IMR-90 (cell line): ENCODE results near the gene NPL. TPM values are rescaled to one million over a fixed set of nuclear protein-coding genes. Genes with fewer than 3 reads are reported as not detected.

ENCODE experiments used
- ATAC-seq: fragments of 200-7000 bp; cut with Tn5 transposase; 2 replicates; pipeline ENCODE4 v1.9.1; 2020; ENCODE audit warnings: low read depth, mild to moderate bottlenecking, moderate library complexity
- BruUV-seq: library from RNA; stranded (reverse); fragments of 400-500 nt; replicated peaks from 2 replicates; lab custom pipeline; 2021; lab: Mats Ljungman, UMichigan
- CTCF ChIA-PET: fragments of 300-600 bp; formaldehyde crosslinking; extraction: SDS; loops from one replicate; lab custom pipeline; 2021; ENCODE audit warnings: antibody characterized with exemption; lab: Yijun Ruan, JAX
- POLR2A ChIA-PET: fragments of 300-600 bp; sonication (Branson Sonifier 250); formaldehyde crosslinking; loops from one replicate; lab custom pipeline; 2022; ENCODE audit warnings: antibody characterized with exemption; ENCODE audit not compliant: unreplicated experiment; lab: Charles Lee
- DNase-seq: peaks from one replicate; pipeline ENCODE4 v3.0.0; 2013
- H2AFZ ChIP-seq: replicated peaks from 2 replicates; pipeline ENCODE3; 2013; ENCODE audit warnings: low read length, mild to moderate bottlenecking; ENCODE audit not compliant: poor library complexity
- H2AK5ac ChIP-seq: 2 replicates; pipeline ENCODE4 v1.6.1; 2013; ENCODE audit warnings: low read depth, low read length, inconsistent platforms
- H2AK9ac ChIP-seq: replicated peaks from 2 replicates; pipeline ENCODE3; 2013; ENCODE audit warnings: mild to moderate bottlenecking, low read depth, low read length, moderate library complexity; ENCODE audit not compliant: poor library complexity
- H2BK120ac ChIP-seq: 2 replicates; pipeline ENCODE4 v1.6.1; 2013; ENCODE audit warnings: low read depth, low read length, inconsistent platforms
- H2BK15ac ChIP-seq: 3 replicates; pipeline ENCODE4 v1.6.1; 2013; ENCODE audit warnings: low read depth, low read length, inconsistent platforms
- H2BK20ac ChIP-seq: 2 replicates; pipeline ENCODE4 v1.6.1; 2013; ENCODE audit warnings: low read depth, mild to moderate bottlenecking, inconsistent platforms, low read length, moderate library complexity
- H2BK5ac ChIP-seq: 2 replicates; pipeline ENCODE4 v1.6.1; 2013; ENCODE audit warnings: mild to moderate bottlenecking, low read depth, low read length, inconsistent platforms; ENCODE audit not compliant: poor library complexity, severe bottlenecking
- H3K14ac ChIP-seq: replicated peaks from 2 replicates; pipeline ENCODE4 v1.6.1; 2013; ENCODE audit warnings: low read depth, low read length, inconsistent platforms
- H3K18ac ChIP-seq: 2 replicates; pipeline ENCODE4 v1.6.1; 2013; ENCODE audit warnings: low read depth, low read length, control low read depth
- H3K23ac ChIP-seq: 2 replicates; pipeline ENCODE4 v1.6.1; 2013; ENCODE audit warnings: low read depth, low read length, inconsistent platforms
- H3K27ac ChIP-seq: 2 replicates; pipeline ENCODE4 v1.5.1; 2013; ENCODE audit warnings: mild to moderate bottlenecking, control low read depth, low read length; ENCODE audit not compliant: insufficient read depth
- H3K27me3 ChIP-seq: 2 replicates; pipeline ENCODE4 v1.6.1; 2013; ENCODE audit warnings: low read length; ENCODE audit not compliant: control insufficient read depth, insufficient read depth
- H3K36me3 ChIP-seq: 2 replicates; pipeline ENCODE4 v1.6.1; 2013; ENCODE audit warnings: low read length, mixed read lengths; ENCODE audit not compliant: control insufficient read depth, insufficient read depth
- H3K4ac ChIP-seq: 2 replicates; pipeline ENCODE4 v1.6.1; 2013; ENCODE audit warnings: low read depth, low read length, inconsistent platforms
- H3K4me1 ChIP-seq: 2 replicates; pipeline ENCODE4 v1.6.1; 2013; ENCODE audit warnings: low read length, mixed read lengths; ENCODE audit not compliant: control insufficient read depth, insufficient read depth
- H3K4me2 ChIP-seq: 2 replicates; pipeline ENCODE4 v1.6.1; 2013; ENCODE audit warnings: low read depth, mild to moderate bottlenecking, control low read depth, low read length, moderate library complexity
- H3K4me3 ChIP-seq: 2 replicates; pipeline ENCODE4 v1.5.1; 2013; ENCODE audit warnings: low read depth, mild to moderate bottlenecking, control low read depth, low read length, moderate library complexity; ENCODE audit not compliant: insufficient read depth
- H3K56ac ChIP-seq: 2 replicates; pipeline ENCODE4 v1.6.1; 2013; ENCODE audit warnings: low read length, inconsistent platforms; ENCODE audit not compliant: insufficient read depth; ENCODE audit errors: extremely low read depth
- H3K79me1 ChIP-seq, 2 experiments: 2 replicates each; pipeline ENCODE4 v1.6.1; 2013; ENCODE audit warnings: low read length in 2 of 2, inconsistent platforms in 1 of 2, low read depth in 1 of 2
- H3K9ac ChIP-seq: 2 replicates; pipeline ENCODE4 v1.6.1; 2013; ENCODE audit warnings: low read depth, low read length, control low read depth
- H3K9me1 ChIP-seq: 2 replicates; pipeline ENCODE4 v1.6.1; 2013; ENCODE audit warnings: low read length, inconsistent platforms; ENCODE audit not compliant: insufficient read depth
- H3K9me3 ChIP-seq: 2 replicates; pipeline ENCODE4 v1.6.1; 2013; ENCODE audit warnings: low read length; ENCODE audit not compliant: control insufficient read depth, insufficient read depth
- H4K20me1 ChIP-seq: 2 replicates; pipeline ENCODE4 v1.6.1; 2013; ENCODE audit warnings: low read length, inconsistent platforms; ENCODE audit not compliant: insufficient read depth
- H4K5ac ChIP-seq: 2 replicates; pipeline ENCODE4 v1.6.1; 2013; ENCODE audit warnings: mild to moderate bottlenecking, low read depth, low read length, control low read depth
- H4K8ac ChIP-seq, 2 experiments: 2 replicates each; pipeline ENCODE4 v1.6.1; 2013; ENCODE audit warnings: low read depth in 2 of 2, low read length in 2 of 2, control low read depth in 1 of 2, inconsistent platforms in 1 of 2
- H4K91ac ChIP-seq: 2 replicates; pipeline ENCODE4 v1.6.1; 2013; ENCODE audit warnings: low read depth, low read length, inconsistent platforms; ENCODE audit not compliant: insufficient read depth
- CEBPB ChIP-seq: IDR thresholded peaks from 2 replicates; pipeline ENCODE4 v1.6.1; 2012; ENCODE audit warnings: low read depth, low read length, improper control_type of control experiment
- WGBS, 2 experiments: methylation state at CpG; one replicate each; pipeline versions ENCODE4 v1.1.5 to v1.1.7; 2013; ENCODE audit warnings: missing lambda C conversion rate in 2 of 2; ENCODE audit not compliant: insufficient read length in 1 of 2; ENCODE audit errors: extremely low coverage in 2 of 2; 5-methylcytosine and 5-hydroxymethylcytosine counted together
- dilution Hi-C: fragments of 300-500 bp; cut with HindIII; formaldehyde crosslinking; loops from one replicate; pipeline ENCODE4 v1.14.3; 2018; ENCODE audit warnings: low sequenced_read_pairs; ENCODE audit not compliant: unreplicated experiment
- in situ Hi-C: fragments of 300-500 bp; cut with MboI; formaldehyde crosslinking; loops from 3 replicates; pipeline ENCODE4 v1.14.3; 2019; ENCODE audit warnings: low sequenced_read_pairs, inconsistent platforms, mixed read lengths
- intact Hi-C: fragments of 100-400 bp; cut with micrococcal nuclease; formaldehyde crosslinking; loops from 2 replicates; pipeline ENCODE4 v1.10.0; 2022
- polyA plus RNA-seq, 3 experiments: library from polyadenylated mRNA; depleted of rRNA; stranded (reverse); fragments of >200 nt; gene quantifications; 2 replicates each; pipeline ENCODE4 v1.2.3, GENCODE V29; 2012; ENCODE audit warnings: low replicate concordance in 1 of 3
- total RNA-seq: library from RNA; depleted of rRNA; stranded (reverse); fragments of >200 nt; gene quantifications from 2 replicates; pipeline ENCODE4 v1.2.3, GENCODE V29; 2012
- TF ChIP-seq, protein P1 (sequence below): conservative IDR thresholded peaks from 2 replicates; pipeline ENCODE4 v1.5.1; 2012; ENCODE audit warnings: mild to moderate bottlenecking, low read depth, low read length, improper control_type of control experiment

The NPL gene
- total and polyA plus RNA-seq, 2 of the 4 experiments (the other 2 are of a cell fraction), result 0.36 to 0.68 TPM

DNA sequence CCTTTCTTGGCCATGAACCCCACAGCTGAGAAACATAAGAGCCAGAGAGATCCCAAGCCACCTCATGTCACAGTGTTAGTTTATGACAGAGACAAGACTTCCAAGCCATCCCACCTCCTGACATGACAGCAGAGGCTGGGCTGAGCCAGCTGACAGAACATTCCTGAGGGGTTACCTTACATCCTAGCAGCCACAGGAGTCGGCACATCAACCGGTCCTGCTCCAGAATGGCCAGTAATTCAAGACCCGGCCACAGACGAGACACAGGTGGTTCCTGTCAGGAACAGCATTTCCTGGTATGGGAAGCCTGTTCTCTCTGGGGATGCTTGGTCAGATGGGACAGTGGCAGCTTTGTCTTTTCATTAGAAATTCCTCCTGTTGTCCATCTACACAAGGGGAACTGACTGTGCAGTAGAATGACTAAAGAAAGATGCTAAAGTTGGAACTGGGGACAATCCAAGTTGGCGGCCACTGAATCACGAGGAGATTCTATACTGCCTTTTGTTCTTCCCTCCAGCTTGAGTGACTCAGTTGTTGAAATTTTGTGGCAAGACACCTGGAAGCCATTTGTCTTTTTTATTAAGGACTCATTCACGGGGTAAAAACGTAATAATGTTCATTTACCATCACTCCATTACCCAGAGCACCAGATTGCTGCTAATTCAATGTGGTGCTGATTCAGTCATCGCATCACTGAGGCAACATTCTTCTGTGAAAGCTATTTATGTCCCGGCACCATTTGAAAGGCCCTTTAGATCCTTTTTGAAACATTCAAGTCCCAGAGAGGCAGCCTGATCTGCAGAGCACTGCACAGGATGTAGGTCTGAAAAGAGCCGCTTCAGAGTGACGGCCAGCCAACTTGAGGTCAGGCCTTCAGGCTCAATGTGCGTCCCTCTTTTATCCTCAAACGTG lies 37.2 kb upstream of the NPL start:
- H3K4me1 ChIP-seq, result peaks cover 2% of the 10 kb centered on the region
- no peak overlapping the region for H2BK5ac ChIP-seq
- dilution Hi-C loops (no loop called here), in situ Hi-C loops (no loop called here), intact Hi-C loops (no loop called here)
- no peak overlapping the region for H3K56ac ChIP-seq
- H3K14ac ChIP-seq, result 0 out of 2 replicates have a peak overlapping the region, but pooled peaks have one; percentile 56
- H2BK20ac ChIP-seq, result no peak overlapping the region
- H3K9me1 ChIP-seq, result no peaks in the 10 kb centered on the region
- H2AK5ac ChIP-seq, result 0 out of 2 replicates have a peak overlapping the region, but pooled peaks have one; percentile 15
- peak overlapping the region; percentile 7; the same call in 1 of the 2 replicates for H3K4me2 ChIP-seq
- H4K5ac ChIP-seq, result no peak overlapping the region
- no peaks in the 10 kb centered on the region for H3K27me3 ChIP-seq
- BruUV-seq, result no TSS peak
- no peak overlapping the region for H3K23ac ChIP-seq
- H3K4ac ChIP-seq, result no peak overlapping the region; the same call in 1 of the 2 replicates
- ATAC-seq, result no peak; the same call in 1 of the 2 replicates
- ChIA-PET POLR2A (no interaction called here), CTCF (no interaction called here)
- no peaks in the 10 kb centered on the region for H3K79me1 ChIP-seq
- TF ChIP-seq, protein P1, sequence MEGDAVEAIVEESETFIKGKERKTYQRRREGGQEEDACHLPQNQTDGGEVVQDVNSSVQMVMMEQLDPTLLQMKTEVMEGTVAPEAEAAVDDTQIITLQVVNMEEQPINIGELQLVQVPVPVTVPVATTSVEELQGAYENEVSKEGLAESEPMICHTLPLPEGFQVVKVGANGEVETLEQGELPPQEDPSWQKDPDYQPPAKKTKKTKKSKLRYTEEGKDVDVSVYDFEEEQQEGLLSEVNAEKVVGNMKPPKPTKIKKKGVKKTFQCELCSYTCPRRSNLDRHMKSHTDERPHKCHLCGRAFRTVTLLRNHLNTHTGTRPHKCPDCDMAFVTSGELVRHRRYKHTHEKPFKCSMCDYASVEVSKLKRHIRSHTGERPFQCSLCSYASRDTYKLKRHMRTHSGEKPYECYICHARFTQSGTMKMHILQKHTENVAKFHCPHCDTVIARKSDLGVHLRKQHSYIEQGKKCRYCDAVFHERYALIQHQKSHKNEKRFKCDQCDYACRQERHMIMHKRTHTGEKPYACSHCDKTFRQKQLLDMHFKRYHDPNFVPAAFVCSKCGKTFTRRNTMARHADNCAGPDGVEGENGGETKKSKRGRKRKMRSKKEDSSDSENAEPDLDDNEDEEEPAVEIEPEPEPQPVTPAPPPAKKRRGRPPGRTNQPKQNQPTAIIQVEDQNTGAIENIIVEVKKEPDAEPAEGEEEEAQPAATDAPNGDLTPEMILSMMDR, result no peak
- TF ChIP-seq CEBPB, result no peak
- no peak overlapping the region for H2BK120ac ChIP-seq
- no peak overlapping the region for H3K27ac ChIP-seq
- no peak overlapping the region for H2AK9ac ChIP-seq
- no peaks in the 10 kb centered on the region for H3K36me3 ChIP-seq
- H2AFZ ChIP-seq, result peak overlapping the region; percentile 9
- no peaks in the 10 kb centered on the region for H4K20me1 ChIP-seq
- WGBS, 2 experiments, result 43% methylated on average over 6 of the region's 14 CpGs; no CpG with 5 or more reads in 1 of the 2 experiments
- no peaks in the 10 kb centered on the region for H3K9me3 ChIP-seq
- no peak overlapping the region for H3K18ac ChIP-seq
- no peak overlapping the region for H3K9ac ChIP-seq
- no peak overlapping the region for H3K4me3 ChIP-seq
- no peak overlapping the region for H2BK15ac ChIP-seq
- peak; percentile 62 for DNase-seq
- no peak overlapping the region for H4K8ac ChIP-seq
- no peak overlapping the region for H4K91ac ChIP-seq
